Subcutaneous adipose tissue (tissue), 4 donors: Measurements from ENCODE around the gene CMAS. TPM values are rescaled to one million over a fixed set of nuclear protein-coding genes. Genes with fewer than 3 reads are reported as not detected.

ENCODE experiments used
- CTCF ChIP-seq: fragments of 450-650 bp; IDR thresholded peaks from one replicate; pipeline ENCODE4 v1.5.1; 2016; ENCODE audit warnings: low read depth, mild to moderate bottlenecking, control low read depth, antibody characterized with exemption, moderate library complexity
- total RNA-seq, 4 donors: library from RNA; depleted of rRNA; stranded (reverse); fragments of >200 nt; gene quantifications; one replicate each; pipeline ENCODE4 v1.1.0, GENCODE V29; 2016

CMAS gene
- total RNA-seq, 4 donors from 2014 or later = 22.7 to 48.6 (median 35.1) TPM

- no peak for TF ChIP-seq CTCF
Measured at GRCh38 chr12:22066310-22066709, 20.3 kb downstream of the CMAS start.

GRCh38 chr12:22069851-22070250, 23.8 kb downstream of the CMAS start:
- TF ChIP-seq CTCF = no peak

- no peak for TF ChIP-seq CTCF
Measured at GRCh38 chr12:22082190-22082701, 36.2 kb downstream of the CMAS start.

GRCh38 chr12:22083167-22083566, 37.1 kb downstream of the CMAS start:
- TF ChIP-seq CTCF = no peak

- no peak for TF ChIP-seq CTCF
Measured at GRCh38 chr12:22084852-22085251, 38.8 kb downstream of the CMAS start.

- TF ChIP-seq CTCF = no peak
Measured at GRCh38 chr12:22088886-22089285, 42.9 kb downstream of the CMAS start.

GRCh38 chr12:22089486-22089885, 43.5 kb downstream of the CMAS start:
- no peak for TF ChIP-seq CTCF
